KOPT-K1 (cell line): ENCODE measurements around the gene TFDP1.

Source experiments
- H3K27ac ChIP-seq: fragments of 200-600 bp; sonication (generic); 2 replicates; pipeline ENCODE4 v1.5.1; 2016; ENCODE audit warnings: antibody characterized with exemption, mild to moderate bottlenecking, low read depth, low read length; ENCODE audit not compliant: poor library complexity, severe bottlenecking
- H3K36me3 ChIP-seq: fragments of 200-600 bp; sonication (generic); 2 replicates; pipeline ENCODE4 v1.5.1; 2017; ENCODE audit warnings: antibody characterized with exemption, mild to moderate bottlenecking, low read length, moderate library complexity; ENCODE audit not compliant: insufficient read depth
- H3K9me3 ChIP-seq: fragments of 200-600 bp; sonication (generic); 2 replicates; pipeline ENCODE4 v1.5.1; 2017; ENCODE audit warnings: antibody characterized with exemption, low read length, mild to moderate bottlenecking; ENCODE audit not compliant: insufficient read depth, poor library complexity, severe bottlenecking

The TFDP1 gene

DNA sequence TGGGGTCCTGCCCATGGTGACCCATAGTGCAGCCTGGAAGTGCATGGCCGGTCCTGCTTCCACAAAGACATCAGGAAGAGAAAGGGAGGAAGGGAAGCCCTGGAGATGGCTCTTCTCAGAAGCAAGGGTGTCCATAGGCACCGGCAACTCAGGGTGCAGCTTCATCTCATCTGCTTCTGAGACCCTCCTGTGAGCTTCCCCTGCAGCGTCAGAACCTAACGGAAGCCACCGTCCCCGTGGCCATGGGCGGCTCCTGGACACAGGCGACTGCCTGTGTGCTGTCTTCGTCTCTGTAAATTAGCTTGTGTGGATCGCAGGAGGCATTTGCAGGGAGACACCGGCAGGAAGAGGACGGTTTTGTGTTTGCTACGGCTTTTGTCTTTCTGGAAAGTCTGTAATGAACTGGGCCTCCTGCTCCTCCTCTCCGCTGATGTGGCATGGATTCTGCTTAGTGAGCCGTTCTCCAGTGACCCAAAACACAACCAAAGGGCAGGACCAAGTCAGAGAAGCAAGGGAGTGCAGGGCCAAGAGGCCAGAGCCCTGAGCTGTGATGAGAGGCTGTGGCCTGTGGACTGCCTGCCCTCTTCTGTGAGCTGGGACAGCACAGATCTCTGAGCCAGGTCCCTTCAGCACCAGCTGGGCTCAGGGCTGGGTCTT, 70.9 kb downstream of the TFDP1 start:
- Histone ChIP-seq H3K27ac (no peak overlapping the region), H3K9me3 (peaks cover under 1% of the 10 kb centered on the region), H3K36me3 (no peaks in the 10 kb centered on the region)

DNA sequence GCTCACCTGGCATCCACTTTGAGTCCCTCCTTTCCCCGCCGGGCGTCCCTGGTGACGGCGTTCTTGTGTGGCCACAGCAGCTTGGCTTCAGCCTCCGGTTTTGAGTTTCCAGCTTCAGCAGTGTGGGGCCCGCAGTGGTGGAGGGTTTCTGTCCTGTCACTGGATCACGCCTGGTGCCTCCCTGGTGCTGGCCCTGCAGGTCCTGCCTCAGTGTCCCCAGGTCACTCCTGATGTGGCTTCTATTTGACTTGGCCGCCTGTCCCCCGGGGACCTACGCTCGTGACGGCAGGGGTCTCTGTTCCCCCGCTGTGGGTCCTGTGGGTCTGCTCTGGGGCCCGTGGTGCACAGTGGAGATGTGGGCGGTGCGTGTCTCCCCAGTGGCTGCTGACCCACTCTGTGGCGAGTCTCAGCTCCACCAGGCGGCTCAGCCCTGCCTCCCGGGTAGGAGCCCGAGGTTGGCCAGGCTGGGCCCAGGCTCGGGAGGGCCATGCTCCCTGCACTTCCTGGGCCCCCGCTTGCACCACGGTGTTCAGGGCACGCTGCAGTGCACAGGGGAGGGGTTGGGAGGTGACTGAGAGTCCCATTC, 71.5 kb downstream of the TFDP1 start:
- peaks cover 7% of the 10 kb centered on the region for H3K9me3 ChIP-seq
- no peak overlapping the region for H3K27ac ChIP-seq
- H3K36me3 ChIP-seq = no peaks in the 10 kb centered on the region

DNA sequence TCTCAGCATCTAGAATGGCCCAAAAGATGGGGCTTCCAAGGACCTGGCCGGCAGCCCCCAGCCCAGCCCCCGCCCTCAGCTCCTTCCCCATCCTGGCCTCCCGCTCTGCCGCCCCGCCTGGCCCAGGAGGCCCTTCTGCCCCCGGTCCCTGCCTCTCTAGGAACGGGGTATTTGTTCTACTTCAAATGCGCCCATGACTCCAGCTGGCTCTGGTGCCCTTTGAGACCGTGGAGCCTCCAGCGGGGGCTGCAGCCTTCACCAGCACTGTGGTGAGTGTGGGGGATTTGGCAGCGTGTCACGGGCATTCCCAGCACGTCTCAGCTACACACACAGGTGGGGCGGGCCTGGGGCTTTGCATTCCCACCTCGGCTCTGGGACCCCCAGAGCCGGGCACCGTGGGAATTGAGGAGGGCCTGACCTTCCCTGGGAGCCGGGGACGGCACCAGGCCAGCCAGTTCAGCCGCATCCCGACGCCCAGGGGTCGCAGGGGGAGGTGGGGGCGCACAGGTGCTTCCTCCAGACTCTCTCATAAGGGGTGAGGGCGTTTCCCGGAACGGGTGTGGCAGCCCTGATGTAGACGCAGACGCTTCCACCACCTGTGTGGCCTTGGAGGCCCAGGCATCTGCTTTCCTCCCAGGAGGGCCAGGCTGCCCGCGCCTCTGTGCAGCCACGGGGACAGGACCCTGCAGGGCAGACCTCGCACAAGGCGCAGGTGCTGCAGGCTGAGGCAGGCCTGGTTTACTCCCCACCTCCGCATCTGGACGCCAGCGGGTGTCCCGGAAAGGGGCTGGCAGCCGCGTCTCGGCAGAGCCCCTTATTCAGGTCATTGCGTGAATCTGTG, 72.5 kb downstream of the TFDP1 start:
- no peak overlapping the region for H3K27ac ChIP-seq
- no peaks in the 10 kb centered on the region for H3K36me3 ChIP-seq
- peaks cover 17% of the 10 kb centered on the region for H3K9me3 ChIP-seq

DNA sequence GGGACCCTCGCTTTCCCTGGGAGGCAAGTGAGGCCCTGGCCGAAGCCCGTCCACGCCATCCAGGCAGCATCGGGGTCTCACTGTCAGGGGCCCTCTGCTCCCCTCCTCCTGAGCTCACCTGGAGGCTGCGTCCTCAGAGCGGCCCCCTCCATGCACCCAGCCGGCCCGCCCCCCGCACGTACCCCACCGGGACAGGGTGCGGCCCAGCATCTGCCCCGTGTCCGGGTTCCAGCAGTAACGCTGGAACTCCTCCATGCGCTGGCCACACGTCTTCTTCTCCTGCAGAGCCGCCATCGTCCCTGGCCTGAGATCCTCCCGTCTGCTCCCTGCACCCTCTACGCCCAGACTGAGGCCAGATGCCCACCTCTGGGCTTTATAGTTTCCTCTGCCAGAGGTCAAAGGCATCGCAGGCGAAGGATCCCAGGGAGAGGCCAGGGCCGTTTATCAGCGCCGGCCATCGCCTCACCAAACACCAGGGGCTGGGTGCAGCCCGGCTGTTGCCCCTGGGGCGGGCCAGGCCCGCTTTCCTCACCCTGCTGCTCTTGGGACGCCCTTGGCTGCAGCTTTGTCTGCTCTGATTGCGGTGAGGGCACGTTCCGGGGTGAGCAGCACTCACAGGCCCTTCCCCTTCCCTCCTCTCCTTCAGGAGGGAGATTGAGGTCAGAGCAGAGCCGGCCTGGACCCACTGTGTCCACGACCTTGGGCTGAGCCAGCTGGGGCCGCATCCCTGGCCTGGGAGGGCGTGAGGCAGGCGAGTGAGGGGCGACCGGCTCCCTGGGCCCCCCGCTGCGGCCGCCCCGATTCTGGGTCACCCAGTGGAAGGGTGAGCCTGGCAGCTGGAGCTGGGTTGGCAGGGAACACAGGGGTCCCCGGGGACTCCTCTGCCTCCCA, 73.5 kb downstream of the TFDP1 start, which contains the start of gene ATP4B:
ATP4B (minus strand) TSS at position 348 of the 891 bp plus-strand sequence; CDS start at position 294, 54 bp downstream.
- no peaks in the 10 kb centered on the region for H3K36me3 ChIP-seq
- H3K27ac ChIP-seq = no peak within 1 kb of the TSS
- peaks cover 18% of the 10 kb centered on the region for H3K9me3 ChIP-seq

DNA sequence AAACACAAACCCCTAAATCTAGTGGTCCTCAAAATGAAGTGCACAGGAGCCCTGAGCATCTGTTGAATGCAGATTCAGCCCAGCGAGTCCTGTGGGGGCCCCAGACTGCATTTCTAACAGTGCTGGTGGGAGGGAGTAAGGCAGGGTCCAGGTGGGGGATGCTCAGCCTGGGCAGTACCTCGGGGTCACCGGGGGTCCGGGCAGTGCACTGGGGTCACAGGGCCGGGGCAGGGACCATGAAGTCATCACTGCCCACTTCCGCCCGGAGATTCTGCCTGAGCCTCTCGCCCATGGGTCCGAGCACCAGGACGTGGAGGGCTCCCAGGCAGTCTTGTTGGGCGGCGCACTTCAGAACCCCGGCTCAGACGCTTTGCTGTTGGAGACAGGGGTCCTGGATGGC, 74.3 kb downstream of the TFDP1 start:
- H3K36me3 ChIP-seq = no peaks in the 10 kb centered on the region
- peaks cover 18% of the 10 kb centered on the region for H3K9me3 ChIP-seq
- no peak overlapping the region for H3K27ac ChIP-seq

DNA sequence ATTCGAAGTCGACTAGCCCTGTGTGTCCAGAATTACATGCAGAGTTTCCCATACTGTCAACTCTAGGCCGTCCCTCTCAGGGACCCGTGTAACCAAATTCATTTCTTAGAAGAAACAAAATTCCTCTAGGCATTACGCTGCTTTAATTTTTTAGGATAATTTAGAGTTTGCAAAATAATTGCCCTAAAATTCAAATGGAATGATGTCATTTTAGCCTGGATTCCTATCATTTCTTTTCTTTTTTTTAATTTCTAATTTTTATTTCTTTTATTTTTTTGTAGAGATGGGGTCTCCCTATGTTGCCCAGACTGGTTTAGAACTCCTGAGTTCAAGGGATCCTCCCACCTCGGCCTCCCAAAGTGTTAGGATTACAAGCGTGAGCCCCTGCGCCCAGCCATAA, 74.8 kb downstream of the TFDP1 start:
- H3K36me3 ChIP-seq = no peaks in the 10 kb centered on the region
- H3K9me3 ChIP-seq = peaks cover 18% of the 10 kb centered on the region
- no peak overlapping the region for H3K27ac ChIP-seq

DNA sequence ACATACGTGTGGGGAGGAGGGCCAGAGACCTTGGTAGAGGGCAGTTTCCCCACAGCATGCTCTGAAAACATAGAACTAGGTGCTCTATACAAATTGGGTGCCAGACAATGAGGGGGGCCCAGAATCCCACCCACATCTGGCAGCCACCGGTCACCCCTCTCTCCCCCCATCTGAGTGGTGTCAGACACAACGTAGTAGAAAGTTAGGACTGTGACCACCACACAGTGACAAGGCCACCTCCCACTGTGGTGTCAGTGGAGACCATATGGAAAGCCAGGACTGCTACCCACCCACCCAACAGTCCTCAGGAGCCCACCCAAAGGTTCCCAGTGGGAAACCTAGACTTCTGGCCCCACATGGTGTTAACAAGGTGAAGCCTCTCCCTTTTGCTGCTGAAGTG, 75.5 kb downstream of the TFDP1 start:
- no peak overlapping the region for H3K27ac ChIP-seq
- H3K36me3 ChIP-seq = no peaks in the 10 kb centered on the region
- H3K9me3 ChIP-seq = peaks cover 18% of the 10 kb centered on the region

DNA sequence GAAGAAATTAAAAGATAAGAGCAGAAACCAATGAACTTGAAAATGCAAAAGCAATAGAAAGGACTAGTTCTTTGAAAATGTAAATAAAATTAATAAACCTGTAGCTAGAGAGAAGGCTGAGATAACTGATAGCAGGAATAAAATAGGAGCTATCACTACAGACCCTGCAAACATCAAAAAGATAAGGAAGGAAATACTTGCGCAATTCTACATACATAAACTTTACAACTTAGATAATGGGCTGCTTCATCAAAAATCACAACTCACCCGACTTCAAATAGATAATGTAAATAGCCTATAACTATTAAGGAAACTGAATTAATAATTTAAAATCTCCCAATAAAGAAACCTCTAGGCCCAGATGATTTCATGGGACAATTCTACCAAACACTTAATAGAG, 77.0 kb downstream of the TFDP1 start:
- Histone ChIP-seq H3K27ac (no peak overlapping the region), H3K36me3 (no peaks in the 10 kb centered on the region)

DNA sequence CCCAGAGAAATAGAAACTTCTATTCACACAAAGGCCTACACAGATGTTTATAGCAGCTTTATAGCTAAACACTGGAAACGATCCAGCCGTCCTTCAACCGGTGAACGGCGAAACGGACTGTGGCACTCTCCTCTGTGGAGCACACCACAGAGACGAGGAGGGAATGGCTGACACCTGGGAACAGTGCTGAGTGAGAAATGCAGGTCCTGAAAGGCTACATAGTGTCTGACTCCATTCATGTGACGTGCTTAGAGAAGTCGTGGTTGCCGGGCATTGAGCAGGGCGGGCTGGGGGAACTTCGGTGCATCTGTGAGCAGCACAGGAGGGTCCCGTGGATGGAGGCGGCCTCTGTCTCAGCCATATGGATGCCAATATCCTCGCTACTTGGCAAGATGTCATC, 79.4 kb downstream of the TFDP1 start:
- H3K27ac ChIP-seq = no peak overlapping the region
- H3K36me3 ChIP-seq = no peaks in the 10 kb centered on the region
- peaks cover 18% of the 10 kb centered on the region for H3K9me3 ChIP-seq

More for the DNA sequence above, 77.0 kb downstream of the TFDP1 start:
- H3K9me3 ChIP-seq = peaks cover 18% of the 10 kb centered on the region

DNA sequence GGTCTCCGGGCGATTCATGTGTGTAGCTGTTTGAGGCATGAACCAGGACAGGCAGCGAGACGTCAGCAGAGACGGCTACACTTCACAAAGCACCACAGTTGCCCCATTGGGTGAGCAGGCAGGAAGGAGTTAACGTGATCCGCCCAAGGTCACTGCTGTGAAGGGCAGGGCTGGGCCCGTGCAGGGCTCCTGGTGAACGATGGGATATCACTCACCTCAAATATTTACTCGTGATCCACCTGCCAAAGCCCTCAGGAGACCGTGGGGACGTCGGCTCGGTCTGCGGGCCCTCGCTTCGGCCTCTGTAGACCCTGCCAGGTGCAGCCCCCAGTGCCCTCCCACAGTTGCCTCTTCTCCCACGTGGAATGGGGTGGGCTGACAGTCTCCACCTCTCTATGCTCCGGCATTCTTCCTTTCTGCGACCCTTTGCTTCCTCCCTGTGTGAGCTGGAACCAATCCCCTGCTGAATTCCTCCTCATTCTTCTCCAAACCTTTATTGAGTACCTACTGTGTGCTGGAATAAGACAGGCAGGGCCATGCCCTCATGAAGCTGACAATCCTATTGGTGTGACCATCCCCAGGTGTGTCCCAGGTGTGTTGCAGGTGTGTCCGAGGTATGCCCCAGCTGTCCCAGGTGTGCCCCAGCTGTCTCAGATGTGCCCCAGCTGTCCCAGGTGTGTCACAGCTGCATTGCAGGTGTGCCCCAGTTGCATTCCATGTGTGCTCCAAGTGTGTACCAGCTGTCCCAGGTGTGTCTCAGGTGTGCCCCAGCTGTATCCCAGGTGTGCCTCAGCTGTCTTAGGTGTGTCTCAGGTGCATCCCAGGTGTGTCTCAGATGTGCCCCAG, 80.4 kb downstream of the TFDP1 start:
- Histone ChIP-seq H3K36me3 (no peaks in the 10 kb centered on the region), H3K9me3 (peaks cover 18% of the 10 kb centered on the region), H3K27ac (no peak overlapping the region)

DNA sequence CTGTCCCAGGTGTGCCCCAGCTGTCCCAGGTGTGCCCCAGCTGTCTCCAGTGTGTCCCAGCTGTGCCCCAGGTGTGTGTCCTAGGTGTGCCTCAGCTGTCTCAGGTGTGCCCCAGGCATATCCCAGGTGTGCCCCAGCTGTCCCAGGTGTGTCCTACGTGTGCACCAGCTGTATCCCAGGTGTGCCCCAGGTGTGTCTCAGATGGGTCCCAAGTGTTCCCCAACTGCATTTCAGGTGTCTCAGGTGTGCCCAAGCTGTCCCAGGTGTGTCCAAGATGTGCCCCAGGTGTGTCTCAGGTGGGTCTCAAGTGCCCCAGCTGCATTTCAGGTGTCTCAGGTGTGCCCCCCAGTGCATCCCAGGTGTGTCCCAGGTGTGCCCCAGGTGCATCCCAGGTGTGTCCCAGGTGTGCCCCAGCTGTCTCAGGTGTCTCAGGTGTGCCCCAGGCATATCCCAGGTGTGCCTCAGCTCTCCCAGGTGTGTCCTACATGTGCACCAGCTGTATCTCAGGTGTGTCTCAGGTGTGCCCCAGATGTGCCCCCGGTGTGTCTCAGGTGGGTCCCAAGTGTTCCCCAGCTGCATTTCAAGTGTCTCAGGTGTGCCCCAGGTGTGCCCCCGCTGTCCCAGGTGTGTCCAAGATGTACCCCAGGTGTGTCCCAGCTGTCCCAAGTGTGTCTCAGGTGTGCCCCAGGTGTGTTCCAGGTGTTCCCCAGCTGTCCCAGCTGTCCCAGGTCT, 81.2 kb downstream of the TFDP1 start:
- Histone ChIP-seq H3K9me3 (peaks cover 14% of the 10 kb centered on the region), H3K27ac (no peak overlapping the region), H3K36me3 (no peaks in the 10 kb centered on the region)

DNA sequence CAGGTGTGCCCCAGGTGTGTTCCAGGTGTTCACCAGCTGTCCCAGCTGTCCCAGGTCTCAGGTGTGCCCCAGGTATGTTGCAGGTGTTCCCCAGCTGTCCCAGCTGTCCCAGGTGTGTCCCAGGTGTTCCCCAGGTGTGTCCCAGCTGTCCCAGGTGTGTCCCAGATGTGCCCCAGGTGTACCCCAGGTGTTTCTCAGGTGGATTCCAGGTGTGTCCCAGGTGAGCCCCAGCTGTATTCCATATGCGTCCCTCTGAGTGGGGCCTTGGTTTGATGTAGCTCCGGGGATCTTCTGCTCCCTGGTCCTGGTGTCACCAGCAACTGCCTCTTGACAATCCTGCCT, 81.7 kb downstream of the TFDP1 start:
- Histone ChIP-seq H3K27ac (no peak overlapping the region), H3K9me3 (peaks cover 9% of the 10 kb centered on the region), H3K36me3 (no peaks in the 10 kb centered on the region)

DNA sequence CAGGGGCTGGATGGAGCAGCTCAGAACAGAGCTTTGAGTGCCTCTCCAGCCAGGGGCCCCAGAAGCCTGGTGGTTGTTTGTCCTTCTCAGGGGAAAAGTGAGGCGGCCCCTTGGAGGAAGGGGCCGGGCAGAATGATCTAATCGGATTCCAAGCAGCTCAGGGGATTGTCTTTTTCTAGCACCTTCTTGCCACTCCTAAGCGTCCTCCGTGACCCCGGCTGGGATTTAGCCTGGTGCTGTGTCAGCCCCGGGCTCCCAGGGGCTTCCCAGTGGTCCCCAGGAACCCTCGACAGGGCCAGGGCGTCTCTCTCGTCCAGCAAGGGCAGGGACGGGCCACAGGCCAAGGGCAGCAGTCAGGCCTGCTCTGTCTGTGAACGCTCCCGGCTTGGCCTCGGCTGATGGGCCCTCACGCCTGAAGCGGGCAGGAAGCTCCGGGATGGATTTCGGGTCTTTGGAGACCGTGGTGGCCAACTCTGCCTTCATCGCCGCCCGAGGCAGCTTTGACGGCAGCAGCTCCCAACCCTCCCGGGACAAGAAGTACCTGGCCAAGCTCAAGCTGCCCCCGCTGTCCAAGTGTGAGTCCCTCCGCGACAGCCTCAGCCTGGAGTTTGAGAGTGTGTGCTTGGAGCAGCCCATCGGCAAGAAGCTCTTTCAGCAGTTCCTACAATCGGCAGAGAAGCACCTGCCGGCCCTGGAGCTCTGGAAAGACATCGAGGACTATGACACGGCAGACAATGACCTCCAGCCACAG, 82.6 kb downstream of the TFDP1 start, which contains the start of gene GRK1:
GRK1 (plus strand) TSS at position 269 of the 751 bp plus-strand sequence; CDS start at position 437, 168 bp downstream.
- H3K9me3 ChIP-seq = peaks cover under 1% of the 10 kb centered on the region

More for the DNA sequence above, 82.6 kb downstream of the TFDP1 start, which contains the start of gene GRK1:
- no peak within 1 kb of the TSS for H3K27ac ChIP-seq
- H3K36me3 ChIP-seq = no peaks in the 10 kb centered on the region
